Measurements from ENCODE around the gene MRPL44. TPM values are rescaled to one million over a fixed set of nuclear protein-coding genes. Genes with fewer than 3 reads are reported as not detected.
"Not testable (repeated sequence)": the region's sequence is repeated elsewhere in the genome, so short reads cannot be mapped to it uniquely, and the experiment has no call there.

MRPL44 gene
- total and polyA plus RNA-seq, 8 donors: 0.87 to 80.8 (median 17.9) TPM

- Histone ChIP-seq H3K27ac (no peak overlapping the region), H3K27me3 (no peaks in the 10 kb centered on the region), H3K4me1 (peaks cover 0 to 8% (median 3%) of the 10 kb centered on the region in 4 donors), H3K36me3 (no peaks in the 10 kb centered on the region), H3K9me3 (no peaks in the 10 kb centered on the region), H3K4me3 (no peak overlapping the region)
- 74 to 90% (median 85%) methylated on average over 5 of the region's 5 CpGs for WGBS, 5 donors
- intact Hi-C loops (cut with DNase I; ENCODE audit: low total_unique reads): no loop called here
- TF ChIP-seq POLR2A (IDR thresholded peaks at IDR 0.05): no peak
- no peak for TF ChIP-seq CTCF (IDR thresholded peaks at IDR 0.05)
- no peak for TF ChIP-seq POLR2AphosphoS5 (IDR thresholded peaks at IDR 0.05)
- no peak for TF ChIP-seq EP300 (IDR thresholded peaks at IDR 0.05)
- DNase-seq: no peak
Observed at GRCh38 chr2:223997938-223998337, 40.7 kb downstream of the MRPL44 start.

GRCh38 chr2:223998948-223999347 lies 41.7 kb downstream of the MRPL44 start:
- Histone ChIP-seq H3K36me3 (no peaks in the 10 kb centered on the region), H3K9me3 (no peaks in the 10 kb centered on the region), H3K4me3 (no peak overlapping the region), H3K4me1 (peaks cover 0 to 5% (median 1%) of the 10 kb centered on the region in 4 donors), H3K27me3 (no peaks in the 10 kb centered on the region), H3K27ac (no peak overlapping the region)
- TF ChIP-seq EP300 (IDR thresholded peaks at IDR 0.05) (no peak), POLR2A (IDR thresholded peaks at IDR 0.05) (no peak), CTCF (IDR thresholded peaks at IDR 0.05) (no peak), POLR2AphosphoS5 (IDR thresholded peaks at IDR 0.05) (no peak)
- WGBS, 5 donors: 55 to 75% (median 62%) methylated on average over 2 of the region's 2 CpGs
- DNase-seq: peak in 1 of 2 donors; percentile 24
- intact Hi-C loops (cut with DNase I; ENCODE audit: low total_unique reads): no loop called here

- 79 to 87% (median 83%) methylated on average over 11 of the region's 11 CpGs for WGBS, 5 donors
- DNase-seq: no peak
- H3K27ac ChIP-seq: no peak overlapping the region
- intact Hi-C loops (cut with DNase I; ENCODE audit: low total_unique reads): no loop called here
- no peaks in the 10 kb centered on the region for H3K36me3 ChIP-seq
- peaks cover 0 to 6% (median 0%) of the 10 kb centered on the region in 4 donors for H3K4me1 ChIP-seq
- no peak overlapping the region for H3K4me3 ChIP-seq
- TF ChIP-seq POLR2AphosphoS5 (IDR thresholded peaks at IDR 0.05): no peak
- no peak for TF ChIP-seq CTCF (IDR thresholded peaks at IDR 0.05)
- no peak for TF ChIP-seq EP300 (IDR thresholded peaks at IDR 0.05)
- TF ChIP-seq POLR2A (IDR thresholded peaks at IDR 0.05): no peak
- H3K9me3 ChIP-seq: no peaks in the 10 kb centered on the region
- H3K27me3 ChIP-seq: no peaks in the 10 kb centered on the region
Observed at GRCh38 chr2:223999862-224000261, 42.6 kb downstream of the MRPL44 start.

DNA sequence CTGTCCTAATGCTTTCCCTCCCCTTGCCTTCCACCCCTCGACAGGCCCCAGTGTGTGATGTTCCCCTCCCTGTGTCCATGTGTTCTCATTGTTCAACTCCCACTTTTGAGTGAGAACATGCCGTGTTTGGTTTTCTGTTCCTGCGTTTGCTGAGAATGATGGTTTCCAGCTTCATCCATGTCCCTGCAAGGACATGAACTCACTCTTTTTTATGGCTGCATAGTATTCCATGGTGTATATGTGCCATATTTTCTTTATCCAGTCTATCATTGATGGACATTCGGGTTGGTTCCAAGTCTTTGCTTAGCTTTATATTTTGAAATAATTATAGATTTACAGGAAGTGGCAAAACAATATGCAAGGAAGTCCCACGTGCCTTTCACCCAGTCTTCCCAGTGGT lies 43.4 kb downstream of the MRPL44 start:
- H3K4me3 ChIP-seq; H3K36me3 ChIP-seq; H3K27ac ChIP-seq; DNase-seq; intact Hi-C loops (cut with DNase I; ENCODE audit: low total_unique reads); H3K9me3 ChIP-seq; H3K4me1 ChIP-seq; H3K27me3 ChIP-seq: not testable (repeated sequence)
- 93 to 97% (median 93%) methylated on average over 5 of the region's 5 CpGs for WGBS, 5 donors

GRCh38 chr2:224004105-224004695 lies 46.9 kb downstream of the MRPL44 start:
- no peaks in the 10 kb centered on the region for H3K36me3 ChIP-seq
- DNase-seq: peak in 1 of 2 donors; percentile 46
- H3K27ac ChIP-seq: no peak overlapping the region
- peaks cover 3 to 16% (median 7%) of the 10 kb centered on the region in 4 donors for H3K4me1 ChIP-seq
- H3K9me3 ChIP-seq: no peaks in the 10 kb centered on the region
- H3K4me3 ChIP-seq: no peak overlapping the region
- WGBS, 5 donors: 45 to 63% (median 52%) methylated on average over 16 of the region's 16 CpGs
- no peaks in the 10 kb centered on the region for H3K27me3 ChIP-seq
- intact Hi-C loops (cut with DNase I; ENCODE audit: low total_unique reads): no loop called here
- TF ChIP-seq POLR2A (IDR thresholded peaks at IDR 0.05): no peak
- TF ChIP-seq CTCF (IDR thresholded peaks at IDR 0.05): no peak
- TF ChIP-seq POLR2AphosphoS5 (IDR thresholded peaks at IDR 0.05): no peak
- no peak for TF ChIP-seq EP300 (IDR thresholded peaks at IDR 0.05)

Measured in stomach (tissue), 9 donors.